Liver (tissue), 9 donors: ENCODE data around the gene EVC. TPM values are rescaled to one million over a fixed set of nuclear protein-coding genes. Genes with fewer than 3 reads are reported as not detected.

Experiments used
- DNase-seq: peaks from one replicate; pipeline ENCODE4 v3.0.0-alpha.2; 2017; ENCODE audit warnings: low spot score
- H3K27ac ChIP-seq, 2 donors: one replicate each; pipeline ENCODE4 v1.7.0; 2013; ENCODE audit warnings: inconsistent platforms in 2 of 2, low read length in 2 of 2, control low read depth in 1 of 2, low read depth in 1 of 2, mild to moderate bottlenecking in 1 of 2
- H3K27me3 ChIP-seq, 4 donors: one replicate each; pipeline versions ENCODE4 v1.6.1 to v1.7.0; 2013; ENCODE audit warnings: low read length in 3 of 4, inconsistent platforms in 1 of 4, mild to moderate bottlenecking in 1 of 4, moderate library complexity in 1 of 4; ENCODE audit not compliant: control insufficient read depth in 4 of 4, insufficient read depth in 4 of 4
- H3K36me3 ChIP-seq, 4 donors: one replicate each; pipeline versions ENCODE4 v1.6.1 to v1.7.0; 2013; ENCODE audit warnings: low read length in 3 of 4, mild to moderate bottlenecking in 3 of 4, low read depth in 1 of 4, moderate library complexity in 1 of 4; ENCODE audit not compliant: control insufficient read depth in 4 of 4, insufficient read depth in 3 of 4
- H3K4me1 ChIP-seq, 4 donors: one replicate each; pipeline versions ENCODE4 v1.6.1 to v1.7.0; 2013; ENCODE audit warnings: low read length in 3 of 4, mild to moderate bottlenecking in 3 of 4, moderate library complexity in 1 of 4; ENCODE audit not compliant: control insufficient read depth in 4 of 4, insufficient read depth in 4 of 4
- H3K4me3 ChIP-seq, 3 donors: one replicate each; pipeline versions ENCODE4 v1.6.1 to v1.7.0; 2013; ENCODE audit warnings: low read length in 3 of 3, control low read depth in 1 of 3, low read depth in 1 of 3, mild to moderate bottlenecking in 1 of 3
- H3K9ac ChIP-seq, 2 donors: one replicate each; pipeline ENCODE4 v1.7.0; 2013; ENCODE audit warnings: low read length in 2 of 2, mild to moderate bottlenecking in 2 of 2, moderate library complexity in 2 of 2, control low read depth in 1 of 2, low read depth in 1 of 2
- H3K9me3 ChIP-seq, 4 donors: one replicate each; pipeline versions ENCODE4 v1.6.1 to v1.7.0; 2013; ENCODE audit warnings: low read length in 3 of 4; ENCODE audit not compliant: control insufficient read depth in 4 of 4
- EGR1 ChIP-seq, 2 donors: IDR thresholded peaks; 2 replicates each; pipeline ENCODE4 v1.6.1; 2016 to 2018; ENCODE audit warnings: antibody characterized with exemption in 2 of 2, low read depth in 2 of 2
- FOXA1 ChIP-seq: IDR thresholded peaks from 2 replicates; pipeline ENCODE4 v1.6.1; 2016; ENCODE audit warnings: antibody characterized with exemption
- FOXA2 ChIP-seq: IDR thresholded peaks from 2 replicates; pipeline ENCODE4 v1.6.1; 2016; ENCODE audit warnings: antibody characterized with exemption
- GABPA ChIP-seq, 2 donors: IDR thresholded peaks in 1 of 2; conservative IDR thresholded peaks in 1 of 2; 2 replicates each; pipeline ENCODE4 v1.6.1; 2016; ENCODE audit warnings: antibody characterized with exemption in 2 of 2, mild to moderate bottlenecking in 1 of 2, moderate library complexity in 1 of 2
- HNF4A ChIP-seq, 2 donors: conservative IDR thresholded peaks; 2 replicates each; pipeline ENCODE4 v1.6.1; 2016; ENCODE audit warnings: antibody characterized with exemption in 2 of 2, mild to moderate bottlenecking in 2 of 2
- HNF4G ChIP-seq: IDR thresholded peaks from 2 replicates; pipeline ENCODE4 v1.6.1; 2016; ENCODE audit warnings: antibody characterized with exemption
- MAX ChIP-seq: IDR thresholded peaks from 2 replicates; pipeline ENCODE4 v1.6.1; 2016; ENCODE audit warnings: antibody characterized with exemption
- NR2F2 ChIP-seq: IDR thresholded peaks from 2 replicates; pipeline ENCODE4 v1.6.1; 2016; ENCODE audit warnings: antibody characterized with exemption
- RAD21 ChIP-seq, 2 donors: IDR thresholded peaks; 2 replicates each; pipeline ENCODE4 v1.6.1; 2016; ENCODE audit warnings: antibody characterized with exemption in 2 of 2, mild to moderate bottlenecking in 2 of 2
- REST ChIP-seq: IDR thresholded peaks from 2 replicates; pipeline ENCODE4 v1.6.1; 2016; ENCODE audit warnings: antibody characterized with exemption, mild to moderate bottlenecking
- SP1 ChIP-seq: IDR thresholded peaks from 2 replicates; pipeline ENCODE4 v1.6.1; 2018; ENCODE audit warnings: antibody characterized with exemption, mild to moderate bottlenecking
- TAF1 ChIP-seq: conservative IDR thresholded peaks from 2 replicates; pipeline ENCODE4 v1.6.1; 2016; ENCODE audit warnings: antibody characterized with exemption, mild to moderate bottlenecking
- YY1 ChIP-seq: IDR thresholded peaks from 2 replicates; pipeline ENCODE4 v1.6.1; 2016; ENCODE audit warnings: antibody characterized with exemption, mild to moderate bottlenecking
- WGBS: extraction: QIAGEN DNeasy Blood & Tissue Kit; methylation state at CpG from one replicate; pipeline ENCODE4 v1.1.7; 2013; 5-methylcytosine and 5-hydroxymethylcytosine counted together
- polyA plus RNA-seq, 2 donors: library from polyadenylated mRNA; stranded (reverse) in 1 of 2; unstranded in 1 of 2; fragments of 200-250 nt in 1 of 2; fragments of >200 nt in 1 of 2; fragmentation: Nextera tagmentation in 1 of 2; extraction: Ambion mirVana in 1 of 2; gene quantifications; one replicate each; pipeline versions ENCODE4 v1.2.1 to v1.2.3, GENCODE V29; 2013 to 2015
- total RNA-seq, 2 donors: library from RNA; depleted of rRNA; stranded (reverse); fragments of >200 nt; gene quantifications; one replicate each; pipeline ENCODE4 v1.2.3, GENCODE V29; 2014
- TF ChIP-seq, protein P1 (sequence below): IDR thresholded peaks from 2 replicates; pipeline ENCODE4 v1.6.1; 2016; ENCODE audit warnings: antibody characterized with exemption
- TF ChIP-seq, protein P2 (sequence below): IDR thresholded peaks from 2 replicates; pipeline ENCODE4 v1.6.1; 2016; ENCODE audit warnings: antibody characterized with exemption
- TF ChIP-seq, protein P3 (sequence below): fragments of 150-350 bp; IDR thresholded peaks from 2 replicates; pipeline ENCODE4 v1.5.1; 2017; ENCODE audit warnings: improper control_type of control experiment, low read depth, low read length; ENCODE audit not compliant: missing input control
- donor health status: healthy.
- donor health status: healthy.
- donor health status: healthy.
- donor health status: healthy.
- donor health status: healthy.

EVC gene
- total and polyA plus RNA-seq, 4 donors = 0.76 to 10.9 (median 3.2) TPM

DNA sequence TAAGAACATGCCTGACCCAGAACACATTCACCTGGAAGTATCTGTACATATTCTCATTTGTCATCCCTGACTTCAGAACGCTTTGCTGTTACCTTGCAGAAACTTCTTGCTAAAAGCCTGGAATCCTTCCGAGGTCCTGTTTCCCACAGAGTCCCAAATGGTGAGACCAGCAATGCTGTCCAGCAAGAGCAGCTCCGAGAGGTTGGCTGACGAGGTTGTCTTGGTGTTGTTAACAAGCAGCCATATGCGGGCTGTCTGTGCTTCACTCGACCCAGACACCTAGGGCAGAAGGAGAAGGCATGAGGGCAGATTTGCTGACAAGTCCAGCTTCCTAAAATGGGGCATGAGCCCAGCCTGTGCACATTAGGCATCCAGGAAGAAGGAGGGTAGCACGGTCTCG, 21.9 kb upstream of the EVC start:
- Histone ChIP-seq H3K27me3 (no peaks in the 10 kb centered on the region), H3K36me3 (peaks cover 0 to 3% (median 1%) of the 10 kb centered on the region in 4 donors), H3K27ac (no peak overlapping the region), H3K4me3 (no peak overlapping the region), H3K9ac (no peak overlapping the region), H3K4me1 (no peaks in the 10 kb centered on the region), H3K9me3 (peaks cover 0 to 2% (median under 1%) of the 10 kb centered on the region in 4 donors)
- 90% methylated on average over 8 of the region's 8 CpGs for WGBS
- DNase-seq = no peak
- TF ChIP-seq REST (no peak), NR2F2 (no peak), SP1 (no peak), EGR1 (IDR thresholded peaks at IDR 0.05; ENCODE audit: low read depth in 2 of 2) (no peak), YY1 (no peak), TAF1 (no peak), MAX (no peak), HNF4A (conservative IDR thresholded peaks at IDR 0.05) (no peak), GABPA (IDR thresholded peaks at IDR 0.05 in 1 of 2, conservative IDR thresholded peaks at IDR 0.05 in 1 of 2) (no peak), HNF4G (no peak), RAD21 (IDR thresholded peaks at IDR 0.05) (no peak)
- TF ChIP-seq, protein P1, sequence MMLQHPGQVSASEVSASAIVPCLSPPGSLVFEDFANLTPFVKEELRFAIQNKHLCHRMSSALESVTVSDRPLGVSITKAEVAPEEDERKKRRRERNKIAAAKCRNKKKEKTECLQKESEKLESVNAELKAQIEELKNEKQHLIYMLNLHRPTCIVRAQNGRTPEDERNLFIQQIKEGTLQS = no peak
- TF ChIP-seq, protein P2, sequence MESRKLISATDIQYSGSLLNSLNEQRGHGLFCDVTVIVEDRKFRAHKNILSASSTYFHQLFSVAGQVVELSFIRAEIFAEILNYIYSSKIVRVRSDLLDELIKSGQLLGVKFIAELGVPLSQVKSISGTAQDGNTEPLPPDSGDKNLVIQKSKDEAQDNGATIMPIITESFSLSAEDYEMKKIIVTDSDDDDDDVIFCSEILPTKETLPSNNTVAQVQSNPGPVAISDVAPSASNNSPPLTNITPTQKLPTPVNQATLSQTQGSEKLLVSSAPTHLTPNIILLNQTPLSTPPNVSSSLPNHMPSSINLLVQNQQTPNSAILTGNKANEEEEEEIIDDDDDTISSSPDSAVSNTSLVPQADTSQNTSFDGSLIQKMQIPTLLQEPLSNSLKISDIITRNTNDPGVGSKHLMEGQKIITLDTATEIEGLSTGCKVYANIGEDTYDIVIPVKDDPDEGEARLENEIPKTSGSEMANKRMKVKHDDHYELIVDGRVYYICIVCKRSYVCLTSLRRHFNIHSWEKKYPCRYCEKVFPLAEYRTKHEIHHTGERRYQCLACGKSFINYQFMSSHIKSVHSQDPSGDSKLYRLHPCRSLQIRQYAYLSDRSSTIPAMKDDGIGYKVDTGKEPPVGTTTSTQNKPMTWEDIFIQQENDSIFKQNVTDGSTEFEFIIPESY = no peak
- TF ChIP-seq, protein P3, sequence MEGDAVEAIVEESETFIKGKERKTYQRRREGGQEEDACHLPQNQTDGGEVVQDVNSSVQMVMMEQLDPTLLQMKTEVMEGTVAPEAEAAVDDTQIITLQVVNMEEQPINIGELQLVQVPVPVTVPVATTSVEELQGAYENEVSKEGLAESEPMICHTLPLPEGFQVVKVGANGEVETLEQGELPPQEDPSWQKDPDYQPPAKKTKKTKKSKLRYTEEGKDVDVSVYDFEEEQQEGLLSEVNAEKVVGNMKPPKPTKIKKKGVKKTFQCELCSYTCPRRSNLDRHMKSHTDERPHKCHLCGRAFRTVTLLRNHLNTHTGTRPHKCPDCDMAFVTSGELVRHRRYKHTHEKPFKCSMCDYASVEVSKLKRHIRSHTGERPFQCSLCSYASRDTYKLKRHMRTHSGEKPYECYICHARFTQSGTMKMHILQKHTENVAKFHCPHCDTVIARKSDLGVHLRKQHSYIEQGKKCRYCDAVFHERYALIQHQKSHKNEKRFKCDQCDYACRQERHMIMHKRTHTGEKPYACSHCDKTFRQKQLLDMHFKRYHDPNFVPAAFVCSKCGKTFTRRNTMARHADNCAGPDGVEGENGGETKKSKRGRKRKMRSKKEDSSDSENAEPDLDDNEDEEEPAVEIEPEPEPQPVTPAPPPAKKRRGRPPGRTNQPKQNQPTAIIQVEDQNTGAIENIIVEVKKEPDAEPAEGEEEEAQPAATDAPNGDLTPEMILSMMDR = no peak

DNA sequence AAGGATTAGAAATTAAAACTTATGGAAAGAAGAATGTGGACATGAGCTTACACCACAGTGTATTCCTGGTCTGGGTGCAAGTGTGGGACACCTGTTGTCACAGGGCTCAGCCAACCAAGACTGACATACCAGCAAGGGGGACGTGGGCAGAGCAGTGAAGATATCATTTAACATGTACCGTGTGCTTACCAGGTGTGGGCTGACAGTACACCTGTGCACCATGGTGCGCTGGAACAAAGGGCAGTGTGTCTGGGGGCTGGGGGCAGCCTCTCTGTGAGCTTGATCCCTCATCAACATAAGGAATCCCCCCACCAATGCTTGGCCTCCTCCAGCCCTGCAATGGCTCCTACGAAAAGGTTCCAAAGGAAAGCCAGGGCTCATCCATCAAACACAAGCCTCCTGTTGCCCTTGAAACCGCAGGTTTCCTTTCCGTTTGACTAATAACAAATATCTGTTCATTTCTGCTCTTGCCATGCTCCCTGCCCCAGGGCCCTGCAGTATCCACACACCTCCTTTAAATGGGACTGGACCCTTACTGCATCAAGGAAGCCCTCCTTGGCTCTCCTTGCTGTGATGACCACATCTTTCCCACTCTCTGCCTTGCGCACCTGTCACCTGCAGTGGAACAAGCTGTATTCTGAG, 19.4 kb upstream of the EVC start:
- Histone ChIP-seq H3K27ac (no peak overlapping the region), H3K9me3 (no peaks in the 10 kb centered on the region), H3K27me3 (no peaks in the 10 kb centered on the region), H3K36me3 (peaks cover 0 to 2% (median 0%) of the 10 kb centered on the region in 4 donors), H3K4me3 (no peak overlapping the region), H3K4me1 (no peaks in the 10 kb centered on the region), H3K9ac (no peak overlapping the region)
- no peak for DNase-seq
- 82% methylated on average over 7 of the region's 7 CpGs for WGBS
- TF ChIP-seq SP1 (no peak), TAF1 (no peak), MAX (no peak), NR2F2 (no peak), FOXA2 (no peak), GABPA (IDR thresholded peaks at IDR 0.05 in 1 of 2, conservative IDR thresholded peaks at IDR 0.05 in 1 of 2) (no peak), HNF4G (no peak), REST (no peak), FOXA1 (no peak)
- TF ChIP-seq, protein P1 = no peak
- TF ChIP-seq, protein P2 = no peak
